ENCODE measurements around the gene THUMPD3.

GRCh38 chr3:9396301-9396631 lies 33.4 kb downstream of the THUMPD3 start:
- TF ChIP-seq POLR2AphosphoS5 (IDR thresholded peaks at IDR 0.05; ENCODE audit: low read depth, low read length) = no peak; the same call in 1 of the 2 replicates
- TF ChIP-seq SP2 (CRISPR knock-in tag; IDR thresholded peaks at IDR 0.05) = no peak
- no peak for TF ChIP-seq GABPB1 (CRISPR knock-in tag; IDR thresholded peaks at IDR 0.05)
- no peak for TF ChIP-seq KDM1A (CRISPR knock-in tag; IDR thresholded peaks at IDR 0.05)
- no peak for TF ChIP-seq ZBTB7B (CRISPR knock-in tag; IDR thresholded peaks at IDR 0.05)
- TF ChIP-seq, protein P1, sequence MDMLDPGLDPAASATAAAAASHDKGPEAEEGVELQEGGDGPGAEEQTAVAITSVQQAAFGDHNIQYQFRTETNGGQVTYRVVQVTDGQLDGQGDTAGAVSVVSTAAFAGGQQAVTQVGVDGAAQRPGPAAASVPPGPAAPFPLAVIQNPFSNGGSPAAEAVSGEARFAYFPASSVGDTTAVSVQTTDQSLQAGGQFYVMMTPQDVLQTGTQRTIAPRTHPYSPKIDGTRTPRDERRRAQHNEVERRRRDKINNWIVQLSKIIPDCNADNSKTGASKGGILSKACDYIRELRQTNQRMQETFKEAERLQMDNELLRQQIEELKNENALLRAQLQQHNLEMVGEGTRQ (IDR thresholded peaks at IDR 0.05; ENCODE audit: low read depth, low read length) = no peak
- TF ChIP-seq, protein P1 (CRISPR knock-in tag; IDR thresholded peaks at IDR 0.05; ENCODE audit: borderline replicate concordance) = no peak
- TF ChIP-seq NR3C1 (CRISPR knock-in tag; IDR thresholded peaks at IDR 0.05) = no peak
- no peak for TF ChIP-seq ZNF768 (CRISPR knock-in tag; IDR thresholded peaks at IDR 0.05)
- TF ChIP-seq, protein P2, sequence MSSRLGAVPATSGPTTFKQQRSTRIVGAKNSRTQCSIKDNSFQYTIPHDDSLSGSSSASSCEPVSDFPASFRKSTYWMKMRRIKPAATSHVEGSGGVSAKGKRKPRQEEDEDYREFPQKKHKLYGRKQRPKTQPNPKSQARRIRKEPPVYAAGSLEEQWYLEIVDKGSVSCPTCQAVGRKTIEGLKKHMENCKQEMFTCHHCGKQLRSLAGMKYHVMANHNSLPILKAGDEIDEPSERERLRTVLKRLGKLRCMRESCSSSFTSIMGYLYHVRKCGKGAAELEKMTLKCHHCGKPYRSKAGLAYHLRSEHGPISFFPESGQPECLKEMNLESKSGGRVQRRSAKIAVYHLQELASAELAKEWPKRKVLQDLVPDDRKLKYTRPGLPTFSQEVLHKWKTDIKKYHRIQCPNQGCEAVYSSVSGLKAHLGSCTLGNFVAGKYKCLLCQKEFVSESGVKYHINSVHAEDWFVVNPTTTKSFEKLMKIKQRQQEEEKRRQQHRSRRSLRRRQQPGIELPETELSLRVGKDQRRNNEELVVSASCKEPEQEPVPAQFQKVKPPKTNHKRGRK (CRISPR knock-in tag; IDR thresholded peaks at IDR 0.05) = no peak
- no peak for TF ChIP-seq FOXC1 (CRISPR knock-in tag; IDR thresholded peaks at IDR 0.05; ENCODE audit: borderline replicate concordance)
- TF ChIP-seq, protein P3, sequence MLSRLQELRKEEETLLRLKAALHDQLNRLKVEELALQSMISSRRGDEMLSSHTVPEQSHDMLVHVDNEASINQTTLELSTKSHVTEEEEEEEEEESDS (CRISPR knock-in tag; IDR thresholded peaks at IDR 0.05; ENCODE audit: borderline replicate concordance) = no peak
- no peak for TF ChIP-seq REST (IDR thresholded peaks at IDR 0.05; ENCODE audit: borderline replicate concordance in 1 of 2, low read depth in 1 of 2, low read length in 2 of 2)

All from HepG2 (cell line).